ENCODE data around the gene VAPB. TPM values are rescaled to one million over a fixed set of nuclear protein-coding genes. Genes with fewer than 3 reads are reported as not detected.

Gene VAPB
- total RNA-seq, 5 donors from 2014 or later (not counting 1 experiment from before 2014, with no cell fraction given): 26.4 to 35.0 (median 30.8) TPM

DNA sequence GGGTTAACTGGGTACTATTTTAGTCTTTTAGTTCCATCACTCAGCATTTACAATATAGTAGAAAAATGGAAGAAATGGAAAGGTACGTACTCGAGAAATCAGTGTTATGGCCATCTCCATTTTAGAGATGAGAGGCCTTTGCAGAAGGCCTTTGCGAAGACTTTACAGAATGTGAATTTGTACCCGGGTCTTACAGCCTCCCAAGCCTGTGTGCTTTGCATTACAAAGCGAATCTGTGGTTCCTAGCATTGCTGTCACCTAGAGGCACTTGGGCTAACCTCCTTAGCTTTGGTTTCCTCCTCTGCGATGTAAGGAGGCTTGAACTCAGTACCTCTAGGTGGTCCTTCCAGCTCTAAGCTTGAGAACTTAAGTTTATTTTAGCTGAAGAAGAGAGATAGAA lies 10.9 kb downstream of the VAPB start:
- Histone ChIP-seq H3K36me3 (ENCODE audit: control insufficient read depth in 2 of 2, extremely low read depth in 1 of 2, insufficient read depth in 1 of 2, low read length in 1 of 2) (peaks cover 0 to 2% of the 10 kb centered on the region in 2 donors), H3K4me3 (ENCODE audit: control insufficient read depth in 1 of 2, extremely low read depth in 1 of 2, low read length in 1 of 2) (no peak overlapping the region), H3K4me1 (ENCODE audit: control insufficient read depth in 1 of 2, extremely low read depth in 1 of 2, insufficient read depth in 2 of 2, low read length in 2 of 2) (peaks cover 19 to 37% of the 10 kb centered on the region in 2 experiments), H3K9me3 (no peaks in the 10 kb centered on the region), H3K27ac (ENCODE audit: low read length) (no peak overlapping the region), H3K27me3 (replicated peaks in 1 of 2; ENCODE audit: control insufficient read depth in 2 of 2, extremely low read depth in 1 of 2, insufficient read depth in 2 of 2, low read length in 1 of 2) (no peaks in the 10 kb centered on the region)
- no peaks in the 10 kb centered on the region for H3K27me3 Mint-ChIP-seq
- POLR2A ChIA-PET: interaction anchor here in 1 of 2 donors (1.5 kb wide), 1 partner anchor 11 kb away, joined by 3 read pairs; no protein-coding TSS in a partner anchor
- H3K27ac Mint-ChIP-seq: peak overlapping the region in 1 of 2 donors; percentile 30
- peaks cover 9% of the 10 kb centered on the region for H3K36me3 Mint-ChIP-seq
- peaks cover 33 to 57% (median 55%) of the 10 kb centered on the region in 3 donors for H3K4me1 Mint-ChIP-seq
- no peak for DNase-seq
- no peaks in the 10 kb centered on the region for H3K9me3 Mint-ChIP-seq
- no peak overlapping the region for H3K4me3 Mint-ChIP-seq
- CTCF ChIA-PET: interaction anchor here (0.6 kb wide), 3 partner anchors 34 to 941 kb away, joined by 3 to 4 read pairs (median 3); no protein-coding TSS in a partner anchor
- 100% methylated on average over 5 of the region's 6 CpGs for WGBS (ENCODE audit: insufficient coverage)
- ATAC-seq (replicated peaks in 1 of 4): no peak

DNA sequence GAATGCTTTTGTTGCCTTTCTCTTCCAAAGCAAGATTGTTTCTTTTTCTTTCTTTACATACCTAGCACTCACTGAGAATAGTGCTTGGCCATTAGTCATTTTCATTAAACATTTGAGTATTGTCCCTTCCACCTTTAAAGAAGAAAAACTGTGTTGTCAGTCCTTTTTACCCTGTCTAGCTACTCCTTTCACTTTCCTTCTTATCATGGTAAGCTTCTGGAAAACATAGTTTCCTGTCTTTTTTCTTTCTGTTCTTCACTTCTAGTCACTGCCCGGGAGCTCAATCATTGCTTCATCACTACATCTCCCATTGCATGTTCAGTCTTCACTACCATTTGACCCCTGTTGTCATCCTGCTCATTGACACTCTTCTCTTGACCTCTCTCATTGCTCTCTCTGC lies 12.1 kb downstream of the VAPB start:
- ChIA-PET CTCF (no interaction called here), POLR2A (no interaction called here)
- DNase-seq: no peak
- Histone ChIP-seq H3K4me3 (ENCODE audit: control insufficient read depth in 1 of 2, extremely low read depth in 1 of 2, low read length in 1 of 2) (no peak overlapping the region), H3K36me3 (ENCODE audit: control insufficient read depth in 2 of 2, extremely low read depth in 1 of 2, insufficient read depth in 1 of 2, low read length in 1 of 2) (peaks cover 0 to 2% of the 10 kb centered on the region in 2 donors), H3K9me3 (no peaks in the 10 kb centered on the region), H3K4me1 (ENCODE audit: control insufficient read depth in 1 of 2, extremely low read depth in 1 of 2, insufficient read depth in 2 of 2, low read length in 2 of 2) (peaks cover 10 to 33% of the 10 kb centered on the region in 2 experiments), H3K27me3 (replicated peaks in 1 of 2; ENCODE audit: control insufficient read depth in 2 of 2, extremely low read depth in 1 of 2, insufficient read depth in 2 of 2, low read length in 1 of 2) (no peaks in the 10 kb centered on the region), H3K27ac (ENCODE audit: low read length) (no peak overlapping the region)
- no peak overlapping the region for H3K27ac Mint-ChIP-seq
- 59% methylated on average over 1 of the region's 1 CpG for WGBS (ENCODE audit: insufficient coverage)
- H3K27me3 Mint-ChIP-seq: no peaks in the 10 kb centered on the region
- H3K4me3 Mint-ChIP-seq: no peak overlapping the region
- no peaks in the 10 kb centered on the region for H3K9me3 Mint-ChIP-seq
- no peak for ATAC-seq (replicated peaks in 1 of 4)
- H3K4me1 Mint-ChIP-seq: peaks cover 22 to 45% (median 43%) of the 10 kb centered on the region in 3 donors
- H3K36me3 Mint-ChIP-seq: peaks cover 6% of the 10 kb centered on the region

DNA sequence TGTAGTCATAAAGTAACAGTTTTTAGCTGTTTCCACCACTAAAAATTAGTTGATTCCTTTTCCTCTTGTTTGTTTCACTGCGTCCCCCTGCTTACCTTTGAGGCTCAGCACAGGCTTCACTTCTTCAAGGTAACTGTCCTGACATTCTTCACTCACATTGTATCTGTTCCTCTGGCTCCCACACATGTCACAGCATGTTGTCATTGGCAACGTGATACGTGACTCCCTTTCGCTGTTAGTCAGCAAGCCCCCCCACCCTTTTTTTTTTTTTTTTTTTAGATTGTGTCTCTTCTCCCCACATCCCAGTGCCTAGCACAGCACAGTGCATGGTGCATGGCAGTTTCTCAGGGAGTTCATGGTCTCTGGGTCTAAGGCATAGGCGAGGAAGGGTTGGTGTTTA lies 13.3 kb downstream of the VAPB start:
- Mint-ChIP-seq H3K4me1 (peaks cover 15 to 42% (median 35%) of the 10 kb centered on the region in 3 donors), H3K36me3 (peaks cover 6% of the 10 kb centered on the region), H3K27ac (no peak overlapping the region), H3K4me3 (no peak overlapping the region), H3K27me3 (no peaks in the 10 kb centered on the region), H3K9me3 (no peaks in the 10 kb centered on the region)
- Histone ChIP-seq H3K4me1 (ENCODE audit: control insufficient read depth in 1 of 2, extremely low read depth in 1 of 2, insufficient read depth in 2 of 2, low read length in 2 of 2) (peaks cover 9 to 29% of the 10 kb centered on the region in 2 experiments), H3K27ac (ENCODE audit: low read length) (no peak overlapping the region), H3K9me3 (no peaks in the 10 kb centered on the region), H3K27me3 (replicated peaks in 1 of 2; ENCODE audit: control insufficient read depth in 2 of 2, extremely low read depth in 1 of 2, insufficient read depth in 2 of 2, low read length in 1 of 2) (no peaks in the 10 kb centered on the region), H3K36me3 (ENCODE audit: control insufficient read depth in 2 of 2, extremely low read depth in 1 of 2, insufficient read depth in 1 of 2, low read length in 1 of 2) (peaks cover 0 to 2% of the 10 kb centered on the region in 2 donors), H3K4me3 (ENCODE audit: control insufficient read depth in 1 of 2, extremely low read depth in 1 of 2, low read length in 1 of 2) (no peak overlapping the region)
- POLR2A ChIA-PET: interaction anchor here (0.5 to 0.6 kb wide), 2 partner anchors 11 to 166 kb away, joined by 3 read pairs; no protein-coding TSS in a partner anchor
- no peak for ATAC-seq (replicated peaks in 1 of 4)
- CTCF ChIA-PET: no interaction called here
- 94% methylated on average over 2 of the region's 5 CpGs for WGBS (ENCODE audit: insufficient coverage)
- DNase-seq: no peak

DNA sequence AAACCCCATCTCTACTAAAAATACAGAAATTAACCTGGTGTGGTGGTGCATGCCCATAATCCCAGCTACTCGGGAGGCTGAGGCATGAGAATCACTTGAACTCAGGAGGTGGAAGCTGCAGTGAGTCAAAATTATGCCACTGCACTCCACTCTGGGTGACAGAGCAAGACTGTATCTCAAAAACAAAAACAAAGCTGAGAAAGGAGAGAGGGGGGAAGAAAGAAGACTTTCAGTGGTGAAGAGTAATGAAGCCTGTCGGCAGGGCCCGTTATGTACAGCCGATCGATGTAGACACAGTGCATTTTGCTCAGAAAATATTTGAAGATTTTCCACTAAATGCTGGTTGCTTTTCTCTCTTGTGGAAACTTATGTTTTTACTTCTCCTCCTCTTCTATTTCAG lies 13.8 kb downstream of the VAPB start:
- ChIA-PET POLR2A (interaction anchor here in 1 of 2 donors (0.5 kb wide), 1 partner anchor 11 kb away, joined by 3 read pairs; no protein-coding TSS in a partner anchor), CTCF (no interaction called here)
- no peak overlapping the region for H3K27ac Mint-ChIP-seq
- no peaks in the 10 kb centered on the region for H3K27me3 Mint-ChIP-seq
- Histone ChIP-seq H3K27ac (ENCODE audit: low read length) (no peak overlapping the region), H3K9me3 (no peaks in the 10 kb centered on the region), H3K4me1 (ENCODE audit: control insufficient read depth in 1 of 2, extremely low read depth in 1 of 2, insufficient read depth in 2 of 2, low read length in 2 of 2) (peaks cover 12 to 30% of the 10 kb centered on the region in 2 experiments), H3K36me3 (ENCODE audit: control insufficient read depth in 2 of 2, extremely low read depth in 1 of 2, insufficient read depth in 1 of 2, low read length in 1 of 2) (peaks cover 0 to 2% of the 10 kb centered on the region in 2 donors), H3K4me3 (ENCODE audit: control insufficient read depth in 1 of 2, extremely low read depth in 1 of 2, low read length in 1 of 2) (no peak overlapping the region), H3K27me3 (replicated peaks in 1 of 2; ENCODE audit: control insufficient read depth in 2 of 2, extremely low read depth in 1 of 2, insufficient read depth in 2 of 2, low read length in 1 of 2) (no peaks in the 10 kb centered on the region)
- peaks cover 19 to 42% (median 34%) of the 10 kb centered on the region in 3 donors for H3K4me1 Mint-ChIP-seq
- H3K36me3 Mint-ChIP-seq: peaks cover 6% of the 10 kb centered on the region
- H3K9me3 Mint-ChIP-seq: no peaks in the 10 kb centered on the region
- no CpG with 5 or more reads among the region's 5 CpGs for WGBS (ENCODE audit: insufficient coverage)
- H3K4me3 Mint-ChIP-seq: no peak overlapping the region
- ATAC-seq (replicated peaks in 1 of 4): no peak
- DNase-seq: no peak

DNA sequence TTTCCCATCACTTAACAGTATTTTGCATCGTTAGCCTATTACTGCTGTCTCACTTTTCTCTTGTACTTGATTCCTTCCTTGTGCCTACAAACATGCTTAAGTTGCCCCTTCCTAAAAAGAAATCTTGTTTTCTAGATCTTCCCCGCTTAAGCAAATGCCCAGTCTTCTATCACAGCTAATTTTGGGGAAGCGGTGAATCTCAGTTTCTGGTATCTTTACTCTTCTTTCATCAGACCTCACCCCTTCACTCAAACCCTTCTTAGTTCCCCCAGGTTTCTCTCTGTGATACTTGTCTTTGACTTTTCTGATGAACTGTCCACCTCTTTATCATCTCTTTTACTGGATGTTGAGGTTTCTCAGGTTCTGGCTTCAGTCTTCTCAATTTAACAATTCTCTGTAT lies 14.2 kb downstream of the VAPB start:
- no peak for ATAC-seq (replicated peaks in 1 of 4)
- CTCF ChIA-PET: no interaction called here
- Histone ChIP-seq H3K4me1 (ENCODE audit: control insufficient read depth in 1 of 2, extremely low read depth in 1 of 2, insufficient read depth in 2 of 2, low read length in 2 of 2) (peaks cover 17 to 32% of the 10 kb centered on the region in 2 experiments), H3K27ac (ENCODE audit: low read length) (no peak overlapping the region), H3K9me3 (no peaks in the 10 kb centered on the region), H3K27me3 (replicated peaks in 1 of 2; ENCODE audit: control insufficient read depth in 2 of 2, extremely low read depth in 1 of 2, insufficient read depth in 2 of 2, low read length in 1 of 2) (no peaks in the 10 kb centered on the region), H3K36me3 (ENCODE audit: control insufficient read depth in 2 of 2, extremely low read depth in 1 of 2, insufficient read depth in 1 of 2, low read length in 1 of 2) (peaks cover 0 to 2% of the 10 kb centered on the region in 2 donors), H3K4me3 (ENCODE audit: control insufficient read depth in 1 of 2, extremely low read depth in 1 of 2, low read length in 1 of 2) (no peak overlapping the region)
- 88% methylated on average over 3 of the region's 3 CpGs for WGBS (ENCODE audit: insufficient coverage)
- Mint-ChIP-seq H3K4me3 (no peak overlapping the region), H3K27me3 (no peaks in the 10 kb centered on the region), H3K27ac (no peak overlapping the region), H3K9me3 (no peaks in the 10 kb centered on the region), H3K36me3 (peaks cover 2% of the 10 kb centered on the region), H3K4me1 (peaks cover 19 to 42% (median 34%) of the 10 kb centered on the region in 3 donors)
- DNase-seq: no peak
- POLR2A ChIA-PET: interaction anchor here in 1 of 2 donors (0.6 kb wide), 1 partner anchor 16 kb away, joined by 5 read pairs; no protein-coding TSS in a partner anchor

DNA sequence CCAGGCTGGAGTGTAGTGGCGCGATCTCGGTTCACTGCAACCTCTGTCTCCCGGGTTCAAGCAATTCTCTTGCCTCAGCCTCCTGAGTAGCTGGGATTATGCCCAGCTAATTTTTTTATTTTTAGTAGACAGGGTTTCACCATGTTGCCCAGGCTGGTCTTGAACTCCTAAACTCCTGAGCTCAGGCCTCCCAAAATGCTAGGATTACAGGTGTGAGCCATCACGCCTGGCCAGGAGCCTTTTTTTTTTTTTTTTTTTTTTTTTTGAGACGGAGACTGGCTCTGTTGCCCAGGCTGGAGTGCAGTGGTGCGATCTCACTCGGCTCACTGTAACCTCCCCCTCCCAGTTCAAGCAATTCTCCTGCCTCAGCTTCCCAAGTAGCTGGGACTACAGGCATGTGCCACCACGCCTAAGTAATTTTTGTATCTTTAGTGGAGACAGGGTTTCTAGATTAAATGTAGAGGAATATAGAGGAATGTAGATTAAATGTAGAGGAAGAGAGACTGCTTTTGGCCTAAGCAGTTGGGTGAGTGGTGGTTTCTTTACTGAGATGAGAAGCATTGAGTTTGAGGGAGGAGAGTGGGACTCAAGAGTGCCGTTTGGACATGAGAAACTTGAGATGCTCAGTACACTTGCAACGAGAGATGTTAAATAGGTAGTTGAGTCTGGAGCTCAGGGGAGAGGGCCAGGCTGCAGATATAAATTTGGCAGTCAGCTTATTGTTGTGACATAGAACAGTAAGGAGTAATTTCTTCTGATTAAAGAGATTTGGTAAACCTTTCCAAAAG lies 16.7 kb downstream of the VAPB start:
- peak overlapping the region; percentile 17 for H3K27ac ChIP-seq (ENCODE audit: low read length)
- CTCF ChIA-PET: interaction anchor here in 1 of 2 donors (0.6 kb wide), 1 partner anchor 117 kb away, joined by 4 read pairs; no protein-coding TSS in a partner anchor

More for the DNA sequence above, 16.7 kb downstream of the VAPB start:
- DNase-seq: no peak
- Mint-ChIP-seq H3K4me3 (no peak overlapping the region), H3K4me1 (peaks cover 30 to 41% (median 30%) of the 10 kb centered on the region in 3 donors), H3K27me3 (no peaks in the 10 kb centered on the region), H3K27ac (no peak overlapping the region), H3K9me3 (no peaks in the 10 kb centered on the region), H3K36me3 (peaks cover under 1% of the 10 kb centered on the region)
- 100% methylated on average over 2 of the region's 11 CpGs for WGBS (ENCODE audit: insufficient coverage)
- H3K36me3 ChIP-seq (ENCODE audit: control insufficient read depth in 2 of 2, extremely low read depth in 1 of 2, insufficient read depth in 1 of 2, low read length in 1 of 2): peaks cover 0 to 2% of the 10 kb centered on the region in 2 donors
- H3K27me3 ChIP-seq (replicated peaks in 1 of 2; ENCODE audit: control insufficient read depth in 2 of 2, extremely low read depth in 1 of 2, insufficient read depth in 2 of 2, low read length in 1 of 2): no peaks in the 10 kb centered on the region
- no peak overlapping the region for H3K4me3 ChIP-seq (ENCODE audit: control insufficient read depth in 1 of 2, extremely low read depth in 1 of 2, low read length in 1 of 2)
- POLR2A ChIA-PET: interaction anchor here (0.6 to 1.6 kb wide), 6 partner anchors 10 to 646 kb away, joined by 3 to 10 read pairs (median 4); no protein-coding TSS in a partner anchor
- H3K9me3 ChIP-seq: no peaks in the 10 kb centered on the region
- no peak for ATAC-seq (replicated peaks in 1 of 4)
- peaks cover 20 to 28% of the 10 kb centered on the region in 2 experiments for H3K4me1 ChIP-seq (ENCODE audit: control insufficient read depth in 1 of 2, extremely low read depth in 1 of 2, insufficient read depth in 2 of 2, low read length in 2 of 2)
